C4-2B (cell line): Measurements from ENCODE around the gene SH3BGRL2.

Experiments
- H3K27ac ChIP-seq: fragments of 450-650 bp; 2 replicates; pipeline ENCODE4 v1.5.1; 2017
- CTCF ChIP-seq: fragments of 450-650 bp; conservative IDR thresholded peaks from 2 replicates; pipeline ENCODE4 v1.5.1; 2017; ENCODE audit warnings: mild to moderate bottlenecking
- ZFX ChIP-seq: fragments of 450-650 bp; IDR thresholded peaks from 2 replicates; pipeline ENCODE4 v1.6.1; 2017

Gene SH3BGRL2

GRCh38 chr6:79705456-79705995 is 74.4 kb downstream of the SH3BGRL2 start:
- no peak for TF ChIP-seq ZFX
- TF ChIP-seq CTCF, result no peak
- H3K27ac ChIP-seq, result no peak overlapping the region

GRCh38 chr6:79706527-79706926 is 75.4 kb downstream of the SH3BGRL2 start:
- TF ChIP-seq CTCF, result no peak
- TF ChIP-seq ZFX, result no peak
- H3K27ac ChIP-seq, result no peak overlapping the region

DNA sequence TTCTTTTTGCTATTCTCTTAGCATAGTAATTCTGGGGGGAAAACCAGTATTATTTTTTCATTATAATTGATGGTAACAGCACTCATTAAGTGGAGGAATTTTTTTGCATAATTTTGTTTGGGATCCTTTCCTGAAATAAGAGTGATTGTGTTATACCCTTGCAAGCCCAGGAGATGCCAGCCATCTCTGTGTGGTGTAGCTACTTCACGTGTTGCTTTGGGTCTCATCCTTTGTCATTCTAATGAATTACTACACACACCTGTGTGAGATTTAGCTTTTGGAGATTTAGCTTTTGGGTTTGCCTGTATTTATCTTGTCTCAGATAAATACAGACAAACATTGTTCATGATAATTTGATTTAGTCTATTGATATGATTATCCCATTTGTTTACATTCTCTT is 76.5 kb downstream of the SH3BGRL2 start:
- TF ChIP-seq CTCF, result no peak
- TF ChIP-seq ZFX, result no peak
- no peak overlapping the region for H3K27ac ChIP-seq

- no peak for TF ChIP-seq ZFX
- no peak for TF ChIP-seq CTCF
These were observed 77.1 kb downstream of the SH3BGRL2 start for GRCh38 chr6:79708095-79708791.

GRCh38 chr6:79710127-79710526 is 79.0 kb downstream of the SH3BGRL2 start:
- H3K27ac ChIP-seq, result no peak overlapping the region
- no peak for TF ChIP-seq ZFX
- TF ChIP-seq CTCF, result no peak

More at GRCh38 chr6:79708095-79708791, 77.1 kb downstream of the SH3BGRL2 start:
- no peak overlapping the region for H3K27ac ChIP-seq

DNA sequence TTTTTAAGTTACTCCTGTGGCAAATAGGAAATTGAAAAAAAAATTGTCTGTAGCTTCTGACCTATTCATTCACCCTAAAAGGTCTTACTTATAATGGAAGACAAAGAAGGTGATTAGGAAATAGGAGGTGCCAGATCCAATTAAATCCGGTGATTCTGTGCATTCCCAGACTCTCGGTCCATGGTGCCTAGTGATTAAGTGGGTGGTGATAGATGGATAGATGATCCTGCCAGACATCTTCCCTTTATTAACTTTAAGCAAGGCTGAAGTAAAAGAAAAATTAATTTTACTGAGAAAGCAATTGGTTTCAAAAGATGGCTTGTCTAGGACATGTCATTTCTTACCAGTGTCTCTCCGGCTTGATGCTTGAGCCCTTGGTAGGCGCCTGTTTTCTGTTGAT is 80.0 kb downstream of the SH3BGRL2 start:
- TF ChIP-seq CTCF, result no peak
- no peak for TF ChIP-seq ZFX
- no peak overlapping the region for H3K27ac ChIP-seq

DNA sequence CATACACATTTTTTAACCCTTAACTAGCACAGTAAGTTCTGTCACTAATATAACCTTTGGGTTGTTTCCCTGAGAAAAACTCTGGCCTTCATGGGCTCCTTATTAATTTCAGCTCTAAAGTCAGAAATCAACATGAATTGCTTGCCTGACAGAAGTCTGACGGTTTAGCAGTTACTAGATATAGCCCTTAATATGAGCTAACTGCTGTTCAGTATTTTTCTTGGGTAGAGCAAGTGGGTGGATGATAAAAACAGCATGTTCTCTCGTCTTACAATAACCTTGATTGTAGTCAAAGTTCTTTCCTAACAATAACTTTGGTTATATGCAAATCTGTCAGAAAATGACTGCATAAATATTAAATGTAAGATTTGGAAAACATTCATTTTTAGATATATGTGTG is 81.0 kb downstream of the SH3BGRL2 start:
- no peak overlapping the region for H3K27ac ChIP-seq
- TF ChIP-seq ZFX, result no peak
- TF ChIP-seq CTCF, result no peak
